H1 (cell line): Measurements from ENCODE around the gene NUCB1. TPM values are rescaled to one million over a fixed set of nuclear protein-coding genes. Genes with fewer than 3 reads are reported as not detected.

Experiments
- ASH2L ChIP-seq: fragments of 200-600, 300-600 bp; sonication (generic); IDR thresholded peaks from one replicate; pipeline ENCODE4 v1.7.1; 2017; ENCODE audit warnings: low read length
- EGR1 ChIP-seq: IDR thresholded peaks from 2 replicates; pipeline ENCODE4 v1.6.1; 2011; ENCODE audit warnings: low read depth, low read length, borderline replicate concordance
- EP300 ChIP-seq, 2 experiments: IDR thresholded peaks; 1 replicate in 1 of 2; 2 replicates in 1 of 2; pipeline ENCODE4 v1.6.1; 2011 to 2012; ENCODE audit warnings: low read depth in 2 of 2, low read length in 2 of 2, mild to moderate bottlenecking in 2 of 2, borderline replicate concordance in 1 of 2, inconsistent platforms in 1 of 2, moderate library complexity in 1 of 2
- JUND ChIP-seq: IDR thresholded peaks from 2 replicates; pipeline ENCODE4 v1.6.1; 2011; ENCODE audit warnings: mild to moderate bottlenecking, improper control_type of control experiment, low read length
- KDM1A ChIP-seq: fragments of 200-600, 300-600 bp; sonication (generic); IDR thresholded peaks from 2 replicates; pipeline ENCODE4 v1.7.1; 2016; ENCODE audit warnings: mild to moderate bottlenecking, low read length, borderline replicate concordance
- KDM5A ChIP-seq: fragments of 200-600 bp; IDR thresholded peaks from 2 replicates; pipeline ENCODE4 v1.7.1; 2012; ENCODE audit warnings: mild to moderate bottlenecking, low read length, inconsistent platforms, mixed read lengths
- PHF8 ChIP-seq: fragments of 200-600 bp; sonication (generic); conservative IDR thresholded peaks from 2 replicates; pipeline ENCODE4 v1.7.1; 2012; ENCODE audit warnings: low read depth, mild to moderate bottlenecking, inconsistent platforms, low read length, moderate library complexity
- SIN3A ChIP-seq, 2 experiments: IDR thresholded peaks in 1 of 2; conservative IDR thresholded peaks in 1 of 2; 2 replicates each; pipeline ENCODE4 v1.6.1; 2011 to 2012; ENCODE audit warnings: low read length in 2 of 2, improper control_type of control experiment in 1 of 2, low read depth in 1 of 2, mild to moderate bottlenecking in 1 of 2
- polyA plus RNA-seq, 7 experiments: library from polyadenylated mRNA; depleted of rRNA in 3 of 7; stranded (reverse) in 5 of 7; unstranded in 2 of 7; fragments of >200 nt in 5 of 7; fragments of 200-250 nt in 2 of 7; gene quantifications; 1 replicate in 5 of 7; 2 replicates in 1 of 7; 4 replicates in 1 of 7; pipeline versions ENCODE4 v1.2.1 to v1.2.3, GENCODE V29; 2011 to 2013; ENCODE audit warnings: missing spikeins in 2 of 7, mixed read lengths in 2 of 7
- total RNA-seq: library from RNA; stranded (reverse); fragmentation: NEBNext Ultra II Directional; extraction: Animal tissue kit (Norgen Biotek cat#: 25700); gene quantifications from 2 replicates; pipeline ENCODE4 v1.2.1, GENCODE V29; 2021
- TF ChIP-seq, protein P1 (sequence below): IDR thresholded peaks from 2 replicates; pipeline ENCODE4 v1.6.1; 2011; ENCODE audit warnings: low read depth, mild to moderate bottlenecking, low read length; ENCODE audit not compliant: insufficient read depth
- TF ChIP-seq, protein P2 (sequence below): IDR thresholded peaks from 2 replicates; pipeline ENCODE4 v1.6.1; 2012; ENCODE audit warnings: low read length, inconsistent platforms
- TF ChIP-seq, protein P3 (sequence below), 3 experiments: IDR thresholded peaks; 1 replicate in 2 of 3; 2 replicates in 1 of 3; pipeline versions ENCODE4 v1.5.1 to v1.6.1; 2011; ENCODE audit warnings: low read length in 3 of 3, mild to moderate bottlenecking in 3 of 3, inconsistent platforms in 2 of 3, low read depth in 1 of 3, moderate library complexity in 1 of 3; ENCODE audit not compliant: insufficient read depth in 1 of 3; ENCODE audit errors: control extremely low read depth in 1 of 3

NUCB1 gene
- total and polyA plus RNA-seq, 2 of the 8 experiments (the other 6 are each of a cell fraction or from before 2014, with no cell fraction given): 111 to 121 TPM

DNA sequence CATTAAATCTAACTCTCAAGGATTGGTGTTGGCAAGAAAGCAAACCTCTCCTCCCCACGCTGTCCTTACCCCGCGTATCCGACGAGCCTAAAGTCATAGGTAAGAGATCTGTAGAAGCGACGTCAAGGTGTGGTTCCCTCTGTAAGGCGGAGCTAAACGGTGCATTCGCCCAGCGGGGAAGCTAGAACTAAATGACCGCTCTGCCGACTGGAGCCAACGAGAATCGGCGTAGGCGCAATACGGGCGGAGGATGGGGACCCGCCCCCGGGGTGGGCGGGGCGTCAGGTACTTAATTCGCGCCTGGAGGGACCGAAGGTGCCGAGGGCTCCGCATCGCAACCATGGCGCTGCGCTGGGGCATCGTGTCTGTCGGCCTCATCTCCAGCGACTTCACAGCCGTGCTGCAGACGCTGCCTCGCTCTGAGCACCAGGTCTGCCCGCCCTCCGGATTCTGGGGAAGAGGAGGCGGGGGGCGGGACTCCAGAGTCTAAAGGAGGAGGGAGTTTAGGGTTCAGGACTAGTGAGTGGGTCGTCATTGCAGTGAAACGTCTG lies 33.3 kb downstream of the NUCB1 start, which contains the start of gene DHDH (continued):
- TF ChIP-seq EP300 (IDR thresholded peaks at IDR 0.05; ENCODE audit: borderline replicate concordance in 1 of 2, low read depth in 2 of 2, low read length in 2 of 2) (no peak), KDM1A (no peak), SIN3A (conservative IDR thresholded peaks at IDR 0.05 in 1 of 2, IDR thresholded peaks at IDR 0.05 in 1 of 2; ENCODE audit: low read depth in 1 of 2, low read length in 2 of 2) (no peak), EGR1 (peak; percentile 62; the same call in 1 of the 2 replicates), JUND (no peak), KDM5A (no peak), ASH2L (peak; percentile 70), PHF8 (peak; percentile 42; the same call in 1 of the 2 replicates)
- TF ChIP-seq, protein P1, sequence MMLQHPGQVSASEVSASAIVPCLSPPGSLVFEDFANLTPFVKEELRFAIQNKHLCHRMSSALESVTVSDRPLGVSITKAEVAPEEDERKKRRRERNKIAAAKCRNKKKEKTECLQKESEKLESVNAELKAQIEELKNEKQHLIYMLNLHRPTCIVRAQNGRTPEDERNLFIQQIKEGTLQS: no peak
- TF ChIP-seq, protein P2, sequence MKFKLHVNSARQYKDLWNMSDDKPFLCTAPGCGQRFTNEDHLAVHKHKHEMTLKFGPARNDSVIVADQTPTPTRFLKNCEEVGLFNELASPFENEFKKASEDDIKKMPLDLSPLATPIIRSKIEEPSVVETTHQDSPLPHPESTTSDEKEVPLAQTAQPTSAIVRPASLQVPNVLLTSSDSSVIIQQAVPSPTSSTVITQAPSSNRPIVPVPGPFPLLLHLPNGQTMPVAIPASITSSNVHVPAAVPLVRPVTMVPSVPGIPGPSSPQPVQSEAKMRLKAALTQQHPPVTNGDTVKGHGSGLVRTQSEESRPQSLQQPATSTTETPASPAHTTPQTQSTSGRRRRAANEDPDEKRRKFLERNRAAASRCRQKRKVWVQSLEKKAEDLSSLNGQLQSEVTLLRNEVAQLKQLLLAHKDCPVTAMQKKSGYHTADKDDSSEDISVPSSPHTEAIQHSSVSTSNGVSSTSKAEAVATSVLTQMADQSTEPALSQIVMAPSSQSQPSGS: no peak
- TF ChIP-seq, protein P3, sequence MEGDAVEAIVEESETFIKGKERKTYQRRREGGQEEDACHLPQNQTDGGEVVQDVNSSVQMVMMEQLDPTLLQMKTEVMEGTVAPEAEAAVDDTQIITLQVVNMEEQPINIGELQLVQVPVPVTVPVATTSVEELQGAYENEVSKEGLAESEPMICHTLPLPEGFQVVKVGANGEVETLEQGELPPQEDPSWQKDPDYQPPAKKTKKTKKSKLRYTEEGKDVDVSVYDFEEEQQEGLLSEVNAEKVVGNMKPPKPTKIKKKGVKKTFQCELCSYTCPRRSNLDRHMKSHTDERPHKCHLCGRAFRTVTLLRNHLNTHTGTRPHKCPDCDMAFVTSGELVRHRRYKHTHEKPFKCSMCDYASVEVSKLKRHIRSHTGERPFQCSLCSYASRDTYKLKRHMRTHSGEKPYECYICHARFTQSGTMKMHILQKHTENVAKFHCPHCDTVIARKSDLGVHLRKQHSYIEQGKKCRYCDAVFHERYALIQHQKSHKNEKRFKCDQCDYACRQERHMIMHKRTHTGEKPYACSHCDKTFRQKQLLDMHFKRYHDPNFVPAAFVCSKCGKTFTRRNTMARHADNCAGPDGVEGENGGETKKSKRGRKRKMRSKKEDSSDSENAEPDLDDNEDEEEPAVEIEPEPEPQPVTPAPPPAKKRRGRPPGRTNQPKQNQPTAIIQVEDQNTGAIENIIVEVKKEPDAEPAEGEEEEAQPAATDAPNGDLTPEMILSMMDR (IDR thresholded peaks at IDR 0.05; ENCODE audit: control extremely low read depth in 1 of 3, insufficient read depth in 1 of 3, low read depth in 1 of 3, low read length in 3 of 3): no peak
